ENCODE measurements around the gene PROM1. TPM values are rescaled to one million over a fixed set of nuclear protein-coding genes. Genes with fewer than 3 reads are reported as not detected.

Gene PROM1
- total and polyA plus RNA-seq, 2 experiments from 2014 or later = 14.3 to 30.8 TPM

DNA sequence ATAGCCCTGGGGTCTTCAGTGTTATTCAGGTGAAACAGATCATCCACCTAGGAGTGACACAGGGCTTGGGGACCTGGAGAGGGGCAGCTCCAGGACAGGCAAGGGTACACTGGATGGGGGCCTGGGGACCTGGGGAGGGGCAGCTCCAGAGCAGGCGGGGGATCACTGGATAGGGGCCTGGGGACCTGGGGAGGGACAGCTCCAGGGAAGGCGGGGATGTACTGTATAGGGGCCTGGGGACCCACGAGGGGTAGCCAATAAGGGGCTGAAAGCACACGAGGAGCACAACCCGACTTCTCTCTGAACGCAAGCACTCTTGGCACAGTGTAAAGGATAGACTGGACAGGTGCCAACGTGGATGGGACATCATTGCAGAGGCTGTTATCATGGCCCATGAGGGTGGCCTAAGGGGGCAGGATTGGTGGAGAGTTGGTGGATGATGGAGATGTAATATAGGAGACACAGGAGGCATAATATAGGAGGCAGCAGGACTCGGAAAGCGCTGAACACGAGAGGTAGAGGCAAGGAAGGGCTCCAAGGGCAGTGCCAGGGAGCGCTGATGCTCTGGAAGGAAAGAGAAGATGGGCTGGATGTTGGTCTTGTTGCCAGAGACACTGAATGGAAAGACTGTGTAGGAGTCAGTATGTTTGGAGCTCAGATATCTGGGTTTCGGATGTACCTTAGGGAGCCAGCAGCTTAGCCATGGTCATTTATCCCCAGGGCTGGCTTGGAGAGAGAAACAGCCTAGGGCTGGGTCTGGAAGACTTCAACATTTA lies 82.9 kb downstream of the PROM1 start:
- no peak overlapping the region for H3K4me3 ChIP-seq
- WGBS (ENCODE audit: low lambda C conversion rate, missing lambda C conversion rate) = 86% methylated on average over 10 of the region's 12 CpGs
- no peak for DNase-seq (ENCODE audit: low spot score)
- H3K4me2 ChIP-seq = no peak overlapping the region
- H3K79me2 ChIP-seq = no peaks in the 10 kb centered on the region
- no peaks in the 10 kb centered on the region for H4K20me1 ChIP-seq (ENCODE audit: insufficient read depth, poor library complexity, severe bottlenecking)
- H3K9me3 ChIP-seq (ENCODE audit: low read depth) = no peaks in the 10 kb centered on the region
- H3K36me3 ChIP-seq (replicated peaks; ENCODE audit: insufficient read depth, low read depth) = no peaks in the 10 kb centered on the region
- no peak overlapping the region for H3K27ac ChIP-seq
- no peaks in the 10 kb centered on the region for H3K4me1 ChIP-seq (ENCODE audit: insufficient read depth)
- no peaks in the 10 kb centered on the region for H3K9me2 ChIP-seq (replicated peaks; ENCODE audit: insufficient read depth)
- TF ChIP-seq EZH2 (IDR thresholded peaks at IDR 0.05; ENCODE audit: borderline replicate concordance) (no peak), EZH2phosphoT487 (IDR thresholded peaks at IDR 0.05; ENCODE audit: low read depth, severe bottlenecking, unreplicated experiment) (no peak), CTCF (IDR thresholded peaks at IDR 0.05; ENCODE audit: poor library complexity) (no peak)
- no peaks in the 10 kb centered on the region for H3K27me3 ChIP-seq
- H2AFZ ChIP-seq = no peak overlapping the region

DNA sequence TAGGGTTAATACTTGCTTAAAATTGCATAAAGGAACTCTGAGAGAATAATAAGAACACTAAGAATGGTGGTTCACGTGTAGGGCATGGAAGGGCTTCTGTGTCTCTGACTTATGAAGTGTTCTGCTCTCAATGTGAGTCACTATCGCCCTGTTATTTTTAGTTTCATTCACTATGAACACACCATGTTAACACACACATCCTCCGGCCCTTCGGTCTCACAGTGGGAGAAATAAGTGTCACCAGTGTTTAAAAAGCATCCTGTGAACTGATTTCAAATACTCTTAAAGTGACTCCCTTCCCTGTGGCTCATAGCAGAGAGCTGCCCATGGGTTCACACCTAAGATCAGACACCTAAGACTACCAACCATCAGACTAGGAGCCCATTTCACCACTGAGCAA lies 87.0 kb downstream of the PROM1 start:
- Histone ChIP-seq H3K9me2 (replicated peaks; ENCODE audit: insufficient read depth) (no peaks in the 10 kb centered on the region), H3K9me3 (ENCODE audit: low read depth) (no peaks in the 10 kb centered on the region), H3K4me3 (no peak overlapping the region), H3K36me3 (replicated peaks; ENCODE audit: insufficient read depth, low read depth) (no peaks in the 10 kb centered on the region), H2AFZ (no peak overlapping the region), H3K79me2 (no peaks in the 10 kb centered on the region), H3K27me3 (no peaks in the 10 kb centered on the region), H3K4me2 (no peak overlapping the region), H4K20me1 (ENCODE audit: insufficient read depth, poor library complexity, severe bottlenecking) (no peaks in the 10 kb centered on the region), H3K4me1 (ENCODE audit: insufficient read depth) (no peaks in the 10 kb centered on the region), H3K27ac (no peak overlapping the region)
- WGBS (ENCODE audit: low lambda C conversion rate, missing lambda C conversion rate) = 82% methylated on average over 4 of the region's 4 CpGs
- no peak for TF ChIP-seq CTCF (IDR thresholded peaks at IDR 0.05; ENCODE audit: poor library complexity)
- TF ChIP-seq EZH2phosphoT487 (IDR thresholded peaks at IDR 0.05; ENCODE audit: low read depth, severe bottlenecking, unreplicated experiment) = no peak
- no peak for TF ChIP-seq EZH2 (IDR thresholded peaks at IDR 0.05; ENCODE audit: borderline replicate concordance)
- no peak for DNase-seq (ENCODE audit: low spot score)

- no peak for TF ChIP-seq EZH2 (IDR thresholded peaks at IDR 0.05; ENCODE audit: borderline replicate concordance)
- no peak for TF ChIP-seq EZH2phosphoT487 (IDR thresholded peaks at IDR 0.05; ENCODE audit: low read depth, severe bottlenecking, unreplicated experiment)
- TF ChIP-seq CTCF (IDR thresholded peaks at IDR 0.05; ENCODE audit: poor library complexity) = no peak
- H3K79me2 ChIP-seq = no peaks in the 10 kb centered on the region
- no peak overlapping the region for H3K4me3 ChIP-seq
- no peaks in the 10 kb centered on the region for H4K20me1 ChIP-seq (ENCODE audit: insufficient read depth, poor library complexity, severe bottlenecking)
- DNase-seq (ENCODE audit: low spot score) = no peak
- H3K36me3 ChIP-seq (replicated peaks; ENCODE audit: insufficient read depth, low read depth) = no peaks in the 10 kb centered on the region
- H3K9me2 ChIP-seq (replicated peaks; ENCODE audit: insufficient read depth) = no peaks in the 10 kb centered on the region
- H3K27me3 ChIP-seq = no peaks in the 10 kb centered on the region
- no peaks in the 10 kb centered on the region for H3K9me3 ChIP-seq (ENCODE audit: low read depth)
- H2AFZ ChIP-seq = no peak overlapping the region
- H3K27ac ChIP-seq = no peak overlapping the region
- WGBS (ENCODE audit: low lambda C conversion rate, missing lambda C conversion rate) = 86% methylated on average over 3 of the region's 3 CpGs
- H3K4me2 ChIP-seq = no peak overlapping the region
- H3K4me1 ChIP-seq (ENCODE audit: insufficient read depth) = no peaks in the 10 kb centered on the region
These were observed 88.0 kb downstream of the PROM1 start for GRCh38 chr4:15995826-15996225.
